B cell (primary cell): ENCODE data around the gene HIPK2.

Experiments
- CTCF ChIP-seq: fragments of 200-600 bp; IDR thresholded peaks from one replicate; pipeline ENCODE4 v1.8.0; 2022; ENCODE audit warnings: antibody characterized with exemption, mild to moderate bottlenecking
- EZH2 ChIP-seq: IDR thresholded peaks from 2 replicates; pipeline ENCODE4 v1.6.1; 2012; ENCODE audit warnings: borderline replicate concordance, low read depth, mild to moderate bottlenecking, moderate library complexity, low read length; ENCODE audit not compliant: insufficient read depth, poor library complexity, severe bottlenecking

DNA sequence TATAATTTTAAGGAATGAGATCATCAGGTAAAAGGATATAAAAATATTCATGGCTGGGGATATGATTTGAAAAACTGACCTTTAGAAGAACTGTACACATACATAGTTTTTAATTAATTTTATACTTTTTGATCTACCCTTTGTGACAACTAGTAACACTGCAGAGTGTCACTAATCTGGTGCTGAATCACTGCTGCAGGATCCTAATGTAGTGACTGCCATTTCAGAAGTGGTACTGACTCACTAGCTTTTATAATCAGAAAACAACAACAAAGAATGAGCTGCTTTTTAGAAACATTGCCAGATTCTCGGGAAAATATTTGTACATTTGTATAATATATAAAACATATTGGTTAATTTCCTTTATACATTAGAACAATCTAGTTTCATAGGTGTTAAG lies 110.4 kb downstream of the HIPK2 start:
- TF ChIP-seq CTCF (no peak), EZH2 (no peak)
